Activated naive CD8-positive, alpha-beta T cell treated with anti-CD3 and anti-CD28 coated beads, Interleukin-2, amount 50 U/mL, for 24 hours (primary cell): ENCODE results near the gene CFAP221.

Experiments
- ATAC-seq: fragments of 150-1000 bp; cut with Tn5 transposase; one replicate; pipeline ENCODE4 v1.10.0; 2021
- DNase-seq: peaks from one replicate; pipeline ENCODE4 v3.0.0; 2021
- H3K27ac Mint-ChIP-seq: one replicate; pipeline ENCODE4 v1.8.0; 2021; ENCODE audit warnings: mild to moderate bottlenecking, mixed read lengths
- H3K27me3 Mint-ChIP-seq: one replicate; pipeline ENCODE4 v1.8.0; 2021; ENCODE audit warnings: mixed read lengths
- H3K36me3 Mint-ChIP-seq: one replicate; pipeline ENCODE4 v1.8.0; 2021; ENCODE audit warnings: low read depth, mixed read lengths
- H3K4me1 Mint-ChIP-seq: one replicate; pipeline ENCODE4 v1.8.0; 2021; ENCODE audit warnings: mixed read lengths
- H3K4me3 Mint-ChIP-seq: one replicate; pipeline ENCODE4 v1.8.0; 2021; ENCODE audit warnings: mild to moderate bottlenecking, moderate library complexity, mixed read lengths
- H3K9me3 Mint-ChIP-seq: one replicate; pipeline ENCODE4 v1.8.0; 2021; ENCODE audit warnings: mixed read lengths

The CFAP221 gene

GRCh38 chr2:119523383-119523951 is 20.8 kb upstream of the CFAP221 start:
- no peaks in the 10 kb centered on the region for H3K9me3 Mint-ChIP-seq
- H3K4me1 Mint-ChIP-seq = no peaks in the 10 kb centered on the region
- DNase-seq (no peak), ATAC-seq (no peak)
- H3K4me3 Mint-ChIP-seq = no peak overlapping the region
- H3K27ac Mint-ChIP-seq = no peak overlapping the region
- no peaks in the 10 kb centered on the region for H3K36me3 Mint-ChIP-seq
- H3K27me3 Mint-ChIP-seq = peaks cover 32% of the 10 kb centered on the region

- H3K36me3 Mint-ChIP-seq = no peaks in the 10 kb centered on the region
- DNase-seq = no peak
- H3K4me3 Mint-ChIP-seq = no peak within 1 kb of the TSS
- no peaks in the 10 kb centered on the region for H3K4me1 Mint-ChIP-seq
- ATAC-seq = no peak
- H3K27ac Mint-ChIP-seq = no peak within 1 kb of the TSS
- H3K27me3 Mint-ChIP-seq = peaks cover 32% of the 10 kb centered on the region
- no peaks in the 10 kb centered on the region for H3K9me3 Mint-ChIP-seq
Measured at GRCh38 chr2:119523952-119524694, 20.1 kb upstream of the CFAP221 start, which contains the start of gene SCTR. Gene SCTR (minus strand): TSS chr2:119524483. CDS start chr2:119524226, 257 bp downstream.

- DNase-seq (no peak), ATAC-seq (no peak)
- Mint-ChIP-seq H3K27ac (no peak overlapping the region), H3K4me3 (no peak overlapping the region), H3K9me3 (peaks cover 3% of the 10 kb centered on the region), H3K4me1 (no peaks in the 10 kb centered on the region), H3K27me3 (peaks cover 32% of the 10 kb centered on the region), H3K36me3 (no peaks in the 10 kb centered on the region)
Measured at GRCh38 chr2:119525614-119526013, 18.6 kb upstream of the CFAP221 start.

GRCh38 chr2:119527999-119528398 is 16.2 kb upstream of the CFAP221 start:
- Mint-ChIP-seq H3K4me1 (no peaks in the 10 kb centered on the region), H3K4me3 (no peak overlapping the region), H3K27me3 (peaks cover 28% of the 10 kb centered on the region), H3K27ac (no peak overlapping the region), H3K36me3 (no peaks in the 10 kb centered on the region), H3K9me3 (peaks cover 13% of the 10 kb centered on the region)
- no peak for DNase-seq
- no peak for ATAC-seq

GRCh38 chr2:119531292-119531691 is 13.0 kb upstream of the CFAP221 start:
- H3K36me3 Mint-ChIP-seq = peaks cover 2% of the 10 kb centered on the region
- peaks cover 6% of the 10 kb centered on the region for H3K27me3 Mint-ChIP-seq

GRCh38 chr2:119533560-119533959 is 10.7 kb upstream of the CFAP221 start:
- ATAC-seq = no peak
- Mint-ChIP-seq H3K27ac (no peak overlapping the region), H3K36me3 (peaks cover 2% of the 10 kb centered on the region), H3K27me3 (no peaks in the 10 kb centered on the region), H3K4me1 (no peaks in the 10 kb centered on the region), H3K4me3 (no peak overlapping the region), H3K9me3 (peaks cover 35% of the 10 kb centered on the region)
- DNase-seq = no peak

More at GRCh38 chr2:119531292-119531691, 13.0 kb upstream of the CFAP221 start:
- H3K4me3 Mint-ChIP-seq = no peak overlapping the region
- peaks cover 35% of the 10 kb centered on the region for H3K9me3 Mint-ChIP-seq
- ATAC-seq (no peak), DNase-seq (no peak)
- no peak overlapping the region for H3K27ac Mint-ChIP-seq
- H3K4me1 Mint-ChIP-seq = no peaks in the 10 kb centered on the region

- ATAC-seq = no peak
- H3K27me3 Mint-ChIP-seq = peaks cover 6% of the 10 kb centered on the region
- no peak overlapping the region for H3K27ac Mint-ChIP-seq
- no peaks in the 10 kb centered on the region for H3K4me1 Mint-ChIP-seq
- DNase-seq = no peak
- no peak overlapping the region for H3K4me3 Mint-ChIP-seq
- peaks cover 30% of the 10 kb centered on the region for H3K9me3 Mint-ChIP-seq
- peaks cover 2% of the 10 kb centered on the region for H3K36me3 Mint-ChIP-seq
Measured at GRCh38 chr2:119536211-119536610, 8.0 kb upstream of the CFAP221 start.

GRCh38 chr2:119536707-119537106 is 7.5 kb upstream of the CFAP221 start:
- ATAC-seq (no peak), DNase-seq (no peak)
- H3K4me3 Mint-ChIP-seq = no peak overlapping the region
- H3K9me3 Mint-ChIP-seq = peaks cover 26% of the 10 kb centered on the region
- H3K36me3 Mint-ChIP-seq = peaks cover 2% of the 10 kb centered on the region
- no peak overlapping the region for H3K27ac Mint-ChIP-seq
- H3K27me3 Mint-ChIP-seq = peaks cover 11% of the 10 kb centered on the region
- H3K4me1 Mint-ChIP-seq = no peaks in the 10 kb centered on the region

- Mint-ChIP-seq H3K9me3 (peaks cover 22% of the 10 kb centered on the region), H3K36me3 (peaks cover 2% of the 10 kb centered on the region), H3K4me1 (no peaks in the 10 kb centered on the region), H3K27ac (no peak overlapping the region), H3K4me3 (no peak overlapping the region), H3K27me3 (peaks cover 18% of the 10 kb centered on the region)
- DNase-seq (no peak), ATAC-seq (no peak)
Measured at GRCh38 chr2:119537792-119538191, 6.5 kb upstream of the CFAP221 start.

- ATAC-seq (no peak), DNase-seq (no peak)
- Mint-ChIP-seq H3K4me1 (peaks cover 7% of the 10 kb centered on the region), H3K27ac (no peak overlapping the region), H3K36me3 (no peaks in the 10 kb centered on the region), H3K27me3 (peaks cover 50% of the 10 kb centered on the region), H3K4me3 (no peak overlapping the region), H3K9me3 (no peaks in the 10 kb centered on the region)
Measured at GRCh38 chr2:119541476-119541875, 2.8 kb upstream of the CFAP221 start.

- Mint-ChIP-seq H3K4me3 (no peak overlapping the region), H3K27ac (no peak overlapping the region), H3K9me3 (no peaks in the 10 kb centered on the region), H3K27me3 (peaks cover 58% of the 10 kb centered on the region), H3K4me1 (peaks cover 7% of the 10 kb centered on the region), H3K36me3 (no peaks in the 10 kb centered on the region)
- ATAC-seq = no peak
- DNase-seq = no peak
Measured at GRCh38 chr2:119544939-119545475, 758 bp downstream of the CFAP221 start.

- peaks cover 52% of the 10 kb centered on the region for H3K27me3 Mint-ChIP-seq
Measured at GRCh38 chr2:119545754-119546446, 1.7 kb downstream of the CFAP221 start.

GRCh38 chr2:119546447-119546767 is 2.2 kb downstream of the CFAP221 start:
- ATAC-seq (no peak), DNase-seq (no peak)
- peaks cover 52% of the 10 kb centered on the region for H3K27me3 Mint-ChIP-seq
- no peaks in the 10 kb centered on the region for H3K9me3 Mint-ChIP-seq
- peaks cover 7% of the 10 kb centered on the region for H3K4me1 Mint-ChIP-seq
- H3K4me3 Mint-ChIP-seq = no peak overlapping the region
- H3K27ac Mint-ChIP-seq = no peak overlapping the region
- no peaks in the 10 kb centered on the region for H3K36me3 Mint-ChIP-seq

More at GRCh38 chr2:119545754-119546446, 1.7 kb downstream of the CFAP221 start:
- H3K36me3 Mint-ChIP-seq = no peaks in the 10 kb centered on the region
- ATAC-seq (no peak), DNase-seq (no peak)
- peaks cover 7% of the 10 kb centered on the region for H3K4me1 Mint-ChIP-seq
- no peaks in the 10 kb centered on the region for H3K9me3 Mint-ChIP-seq
- no peak overlapping the region for H3K4me3 Mint-ChIP-seq
- H3K27ac Mint-ChIP-seq = no peak overlapping the region

GRCh38 chr2:119548516-119549120 is 4.4 kb downstream of the CFAP221 start:
- ATAC-seq (no peak), DNase-seq (no peak)
- H3K4me3 Mint-ChIP-seq = no peak overlapping the region
- H3K27ac Mint-ChIP-seq = no peak overlapping the region
- H3K36me3 Mint-ChIP-seq = no peaks in the 10 kb centered on the region
- peaks cover 40% of the 10 kb centered on the region for H3K27me3 Mint-ChIP-seq
- peaks cover 4% of the 10 kb centered on the region for H3K4me1 Mint-ChIP-seq
- no peaks in the 10 kb centered on the region for H3K9me3 Mint-ChIP-seq
